ENCODE data around the gene S100A16. TPM values are rescaled to one million over a fixed set of nuclear protein-coding genes. Genes with fewer than 3 reads are reported as not detected.

S100A16 gene
- total RNA-seq, 2 experiments from 2014 or later = not detected

- Histone ChIP-seq H3K79me2 (ENCODE audit: insufficient read depth, low read depth, low read length) (no peaks in the 10 kb centered on the region), H2AFZ (ENCODE audit: low read length) (0 out of 2 replicates have a peak overlapping the region, but pooled peaks have one; percentile 22), H3K9me2 (ENCODE audit: insufficient read depth, low read length) (no peaks in the 10 kb centered on the region), H3K9me3 (ENCODE audit: low read length) (no peaks in the 10 kb centered on the region), H3K4me2 (ENCODE audit: low read length) (no peak overlapping the region), H4K20me1 (ENCODE audit: insufficient read depth, low read length) (no peaks in the 10 kb centered on the region), H3K27ac (ENCODE audit: low read depth, low read length, poor library complexity, severe bottlenecking) (no peak overlapping the region), H3K36me3 (ENCODE audit: insufficient read depth, low read length) (no peaks in the 10 kb centered on the region), H3K4me1 (ENCODE audit: insufficient read depth, low read length, poor library complexity, severe bottlenecking) (peaks cover 17% of the 10 kb centered on the region), H3K4me3 (ENCODE audit: low read depth, low read length, poor library complexity, severe bottlenecking) (no peak overlapping the region)
- no TSS peak for BruUV-seq (replicated peaks)
- TF ChIP-seq CTCF (conservative IDR thresholded peaks at IDR 0.05; ENCODE audit: low read length) (no peak), EZH2phosphoT487 (IDR thresholded peaks at IDR 0.05; ENCODE audit: borderline replicate concordance, low read depth, low read length) (no peak)
- ChIA-PET POLR2A (interaction anchor here (0.6 to 1.5 kb wide), 7 partner anchors 13 to 78 kb away, joined by 3 to 6 read pairs (median 3); no protein-coding TSS in a partner anchor), CTCF (ENCODE audit: unreplicated experiment) (interaction anchor here (0.6 to 1.7 kb wide), 9 partner anchors 32 to 415 kb away, joined by 3 to 6 read pairs (median 3); partner anchors contain the start of genes CHTOP and S100A1)
- intact Hi-C loops (cut with micrococcal nuclease; ENCODE audit: unreplicated experiment) = loop anchor here (1.0 to 5.0 kb wide), 4 partner anchors 46 to 178 kb away; partner anchors contain the start of genes ILF2 and SNAPIN
- DNase-seq (ENCODE audit: low spot score) = no peak
These were observed 41.2 kb downstream of the S100A16 start for GRCh38 chr1:153571706-153572105.

GRCh38 chr1:153570874-153571273 is 42.1 kb downstream of the S100A16 start:
- H3K4me2 ChIP-seq (ENCODE audit: low read length) = no peak overlapping the region
- peaks cover 17% of the 10 kb centered on the region for H3K4me1 ChIP-seq (ENCODE audit: insufficient read depth, low read length, poor library complexity, severe bottlenecking)
- no peak overlapping the region for H3K27ac ChIP-seq (ENCODE audit: low read depth, low read length, poor library complexity, severe bottlenecking)
- BruUV-seq (replicated peaks) = no TSS peak
- no peaks in the 10 kb centered on the region for H3K9me2 ChIP-seq (ENCODE audit: insufficient read depth, low read length)
- TF ChIP-seq EZH2phosphoT487 (IDR thresholded peaks at IDR 0.05; ENCODE audit: borderline replicate concordance, low read depth, low read length) (no peak), CTCF (conservative IDR thresholded peaks at IDR 0.05; ENCODE audit: low read length) (no peak)
- H2AFZ ChIP-seq (ENCODE audit: low read length) = no peak overlapping the region
- DNase-seq (ENCODE audit: low spot score) = no peak
- intact Hi-C loops (cut with micrococcal nuclease; ENCODE audit: unreplicated experiment) = loop anchor here (5.0 kb wide), 2 partner anchors 86 to 101 kb away; partner anchors contain the start of genes ILF2 and SNAPIN
- H3K36me3 ChIP-seq (ENCODE audit: insufficient read depth, low read length) = no peaks in the 10 kb centered on the region
- H3K79me2 ChIP-seq (ENCODE audit: insufficient read depth, low read depth, low read length) = no peaks in the 10 kb centered on the region
- ChIA-PET POLR2A (interaction anchor here (0.8 kb wide), 1 partner anchor 178 kb away, joined by 3 read pairs; no protein-coding TSS in a partner anchor), CTCF (ENCODE audit: unreplicated experiment) (no interaction called here)
- H3K9me3 ChIP-seq (ENCODE audit: low read length) = no peaks in the 10 kb centered on the region
- no peak overlapping the region for H3K4me3 ChIP-seq (ENCODE audit: low read depth, low read length, poor library complexity, severe bottlenecking)
- no peaks in the 10 kb centered on the region for H4K20me1 ChIP-seq (ENCODE audit: insufficient read depth, low read length)

- H3K4me3 ChIP-seq (ENCODE audit: low read depth, low read length, poor library complexity, severe bottlenecking) = no peak overlapping the region
- H3K9me3 ChIP-seq (ENCODE audit: low read length) = no peaks in the 10 kb centered on the region
- no peaks in the 10 kb centered on the region for H3K79me2 ChIP-seq (ENCODE audit: insufficient read depth, low read depth, low read length)
- H3K36me3 ChIP-seq (ENCODE audit: insufficient read depth, low read length) = no peaks in the 10 kb centered on the region
- no peaks in the 10 kb centered on the region for H4K20me1 ChIP-seq (ENCODE audit: insufficient read depth, low read length)
- CTCF ChIA-PET (ENCODE audit: unreplicated experiment) = interaction anchor here (0.7 kb wide), 1 partner anchor 65 kb away, joined by 3 read pairs; the partner anchor contains the start of gene CHTOP
- DNase-seq (ENCODE audit: low spot score) = no peak
- no TSS peak for BruUV-seq (replicated peaks)
- H3K9me2 ChIP-seq (ENCODE audit: insufficient read depth, low read length) = no peaks in the 10 kb centered on the region
- POLR2A ChIA-PET = interaction anchor here (0.5 kb wide), 1 partner anchor 91 kb away, joined by 5 read pairs; no protein-coding TSS in a partner anchor
- H3K27ac ChIP-seq (ENCODE audit: low read depth, low read length, poor library complexity, severe bottlenecking) = no peak overlapping the region
- TF ChIP-seq EZH2phosphoT487 (IDR thresholded peaks at IDR 0.05; ENCODE audit: borderline replicate concordance, low read depth, low read length) = no peak
- no peak for TF ChIP-seq CTCF (conservative IDR thresholded peaks at IDR 0.05; ENCODE audit: low read length)
- intact Hi-C loops (cut with micrococcal nuclease; ENCODE audit: unreplicated experiment) = no loop called here
- no peak overlapping the region for H2AFZ ChIP-seq (ENCODE audit: low read length)
- H3K4me2 ChIP-seq (ENCODE audit: low read length) = no peak overlapping the region
- peaks cover 17% of the 10 kb centered on the region for H3K4me1 ChIP-seq (ENCODE audit: insufficient read depth, low read length, poor library complexity, severe bottlenecking)
These were observed 43.5 kb downstream of the S100A16 start for GRCh38 chr1:153569465-153569864.
